ENCODE measurements around the gene PFKFB2.

DNA sequence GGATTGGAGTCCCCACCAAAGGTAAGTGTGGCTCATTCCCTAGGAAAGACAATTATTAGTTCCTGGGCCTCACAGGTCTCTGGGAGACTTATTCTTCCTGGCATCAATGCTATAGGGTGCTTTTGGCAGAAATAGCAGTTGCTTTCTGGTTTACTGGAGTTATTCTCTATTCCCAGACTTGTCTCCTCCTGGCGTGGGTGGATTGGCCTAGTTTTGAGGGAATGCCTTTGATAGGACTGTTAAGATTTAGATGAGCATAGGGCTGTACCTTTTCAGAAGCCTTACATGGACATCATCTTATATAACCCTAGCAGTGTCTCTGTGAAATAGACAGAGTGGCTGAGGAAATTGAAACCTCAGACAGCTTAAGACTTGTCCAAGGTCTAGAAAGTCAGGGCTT is 9.0 kb downstream of the PFKFB2 start:
- TF ChIP-seq, protein P1, sequence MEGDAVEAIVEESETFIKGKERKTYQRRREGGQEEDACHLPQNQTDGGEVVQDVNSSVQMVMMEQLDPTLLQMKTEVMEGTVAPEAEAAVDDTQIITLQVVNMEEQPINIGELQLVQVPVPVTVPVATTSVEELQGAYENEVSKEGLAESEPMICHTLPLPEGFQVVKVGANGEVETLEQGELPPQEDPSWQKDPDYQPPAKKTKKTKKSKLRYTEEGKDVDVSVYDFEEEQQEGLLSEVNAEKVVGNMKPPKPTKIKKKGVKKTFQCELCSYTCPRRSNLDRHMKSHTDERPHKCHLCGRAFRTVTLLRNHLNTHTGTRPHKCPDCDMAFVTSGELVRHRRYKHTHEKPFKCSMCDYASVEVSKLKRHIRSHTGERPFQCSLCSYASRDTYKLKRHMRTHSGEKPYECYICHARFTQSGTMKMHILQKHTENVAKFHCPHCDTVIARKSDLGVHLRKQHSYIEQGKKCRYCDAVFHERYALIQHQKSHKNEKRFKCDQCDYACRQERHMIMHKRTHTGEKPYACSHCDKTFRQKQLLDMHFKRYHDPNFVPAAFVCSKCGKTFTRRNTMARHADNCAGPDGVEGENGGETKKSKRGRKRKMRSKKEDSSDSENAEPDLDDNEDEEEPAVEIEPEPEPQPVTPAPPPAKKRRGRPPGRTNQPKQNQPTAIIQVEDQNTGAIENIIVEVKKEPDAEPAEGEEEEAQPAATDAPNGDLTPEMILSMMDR (IDR thresholded peaks at IDR 0.05) = no peak
- TF ChIP-seq POLR2AphosphoS5 (IDR thresholded peaks at IDR 0.05) (no peak), EP300 (IDR thresholded peaks at IDR 0.05) (no peak)

Data from esophagus muscularis mucosa (tissue), 4 donors.